GM15510 (cell line): ENCODE data around the gene MTSS2.

ENCODE experiments used
- POLR2A ChIP-seq: IDR thresholded peaks from 3 replicates; pipeline ENCODE4 v1.6.1; 2011; ENCODE audit warnings: borderline replicate concordance; ENCODE audit not compliant: insufficient read length; ENCODE audit errors: extremely low read depth

The MTSS2 gene

GRCh38 chr16:70647441-70648359, 38.2 kb downstream of the MTSS2 start:
- no peak for TF ChIP-seq POLR2A

GRCh38 chr16:70646260-70647241, 39.3 kb downstream of the MTSS2 start, which contains the start of gene IL34:
Gene IL34, plus strand, starts transcription at chr16:70646559. Its CDS starts 389 bp downstream, at chr16:70646948.
- no peak for TF ChIP-seq POLR2A

- no peak for TF ChIP-seq POLR2A
Observed at GRCh38 chr16:70644763-70645597, 40.9 kb downstream of the MTSS2 start.

GRCh38 chr16:70642633-70643032, 43.2 kb downstream of the MTSS2 start:
- TF ChIP-seq POLR2A: no peak

- no peak for TF ChIP-seq POLR2A
Observed at GRCh38 chr16:70638814-70639792, 46.8 kb downstream of the MTSS2 start.
